Stimulated activated CD8-positive, alpha-beta memory T cell treated with anti-CD3 and anti-CD28 coated beads, Interleukin-2, amount 100 ng/mL, for 48 hours (primary cell): Measurements from ENCODE around the gene ANKRD23.

Source experiments
- DNase-seq, 2 donors: peaks; one replicate each; pipeline ENCODE4 v3.0.0-alpha.2; 2020; ENCODE audit warnings: low read depth in 2 of 2

ANKRD23 gene

GRCh38 chr2:96877631-96878092 is 33.8 kb upstream of the ANKRD23 start:
- no peak for DNase-seq

- DNase-seq, result no peak
Observed at GRCh38 chr2:96877042-96877451, 33.2 kb upstream of the ANKRD23 start.

DNA sequence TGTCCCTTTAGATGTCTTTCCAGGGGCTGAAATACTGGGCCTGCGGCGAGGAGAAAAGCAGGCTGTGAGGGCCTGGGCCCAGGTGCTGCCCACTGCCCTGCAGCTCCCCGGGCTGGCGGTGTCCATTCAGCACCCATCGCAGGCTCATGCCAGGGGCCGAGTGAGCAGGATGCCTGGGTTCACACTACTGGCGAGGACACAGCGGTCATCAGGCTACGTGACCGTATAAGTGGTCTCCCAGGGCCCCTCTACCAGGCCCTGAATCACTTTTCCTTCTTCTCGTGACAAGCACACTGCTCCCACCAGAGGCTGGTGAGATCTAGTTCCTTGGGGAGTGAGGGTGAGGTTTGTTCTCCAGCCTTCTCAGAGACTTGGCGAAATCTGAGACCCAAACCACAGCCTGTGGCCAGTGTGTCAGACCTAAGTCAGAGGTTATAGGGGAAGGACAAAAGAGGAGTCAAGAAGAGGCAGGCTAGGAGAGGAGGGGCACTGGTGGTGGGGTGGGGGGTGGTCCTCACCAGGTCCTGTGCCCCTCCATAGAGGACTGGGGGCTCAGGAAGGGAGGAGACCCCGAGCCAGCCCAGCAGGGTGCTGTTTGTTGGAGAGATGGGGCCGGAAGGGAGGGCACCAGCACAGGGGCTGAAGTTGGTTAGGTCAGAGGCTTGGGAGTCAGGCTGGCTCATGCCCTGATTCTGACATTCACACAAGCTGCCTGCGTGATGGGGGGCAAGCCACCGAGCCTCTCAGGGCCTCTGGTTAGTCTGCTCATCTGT is 32.6 kb upstream of the ANKRD23 start:
- no peak for DNase-seq

- DNase-seq, result no peak
Observed at GRCh38 chr2:96875498-96876268, 31.9 kb upstream of the ANKRD23 start.

- no peak for DNase-seq
Observed at GRCh38 chr2:96874198-96874831, 30.5 kb upstream of the ANKRD23 start.

DNA sequence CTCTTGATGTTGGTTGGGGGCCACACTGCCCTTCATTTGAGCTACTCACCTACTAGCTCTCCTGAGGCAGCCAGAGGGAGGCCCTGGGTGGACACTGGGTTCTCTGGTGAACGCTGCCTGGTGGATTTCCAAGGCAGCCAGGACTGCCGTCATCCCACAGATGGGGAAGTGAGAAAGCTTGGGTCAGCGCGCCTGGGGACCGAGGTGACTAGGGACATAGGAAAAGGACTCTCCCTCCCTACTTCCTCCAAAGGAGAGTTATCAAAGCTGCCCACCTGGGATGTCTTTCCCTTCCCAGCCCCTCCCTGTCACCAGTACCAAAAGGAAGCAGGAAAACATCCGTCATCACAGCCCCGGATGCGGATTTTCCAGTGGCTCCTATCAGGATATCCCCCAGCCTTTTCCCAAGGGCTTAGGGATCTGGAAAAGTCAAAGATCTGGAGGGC is 29.9 kb upstream of the ANKRD23 start:
- no peak for DNase-seq

DNA sequence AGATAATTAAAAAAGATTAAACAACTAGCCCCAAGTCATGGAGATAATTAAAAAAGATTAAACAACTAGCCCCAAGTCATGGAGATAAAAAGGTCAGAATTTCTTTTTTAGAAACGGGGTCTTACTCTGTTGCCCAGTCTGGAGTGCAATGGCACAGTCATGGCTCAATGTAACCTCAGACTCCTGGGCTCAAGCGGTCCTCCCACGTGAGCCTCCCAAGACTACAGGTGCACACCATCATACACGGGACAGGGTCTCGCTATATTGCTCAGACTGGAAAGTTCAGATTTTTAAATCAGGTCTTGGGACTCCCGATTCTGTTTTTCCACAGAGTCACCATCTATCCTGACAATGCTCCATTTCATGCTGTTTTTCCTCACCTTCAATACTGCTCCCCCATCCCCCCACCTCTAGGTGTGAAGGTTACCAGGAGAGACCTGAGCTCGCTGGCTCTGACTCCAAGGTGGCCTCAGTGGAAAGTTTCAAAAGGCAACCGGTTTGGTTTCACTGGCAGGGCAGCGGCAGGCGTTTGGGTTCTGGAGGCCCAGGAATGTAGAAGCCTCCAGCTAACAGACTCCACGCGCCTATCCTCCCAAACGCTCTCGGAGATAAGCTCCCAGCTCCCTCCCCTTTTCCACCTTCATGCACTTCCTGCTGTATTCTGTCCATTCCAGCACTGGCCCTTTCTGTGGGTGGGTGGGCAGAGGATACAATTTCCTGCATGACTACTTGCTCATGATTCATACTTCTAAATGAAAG is 28.9 kb upstream of the ANKRD23 start:
- DNase-seq, result no peak

DNA sequence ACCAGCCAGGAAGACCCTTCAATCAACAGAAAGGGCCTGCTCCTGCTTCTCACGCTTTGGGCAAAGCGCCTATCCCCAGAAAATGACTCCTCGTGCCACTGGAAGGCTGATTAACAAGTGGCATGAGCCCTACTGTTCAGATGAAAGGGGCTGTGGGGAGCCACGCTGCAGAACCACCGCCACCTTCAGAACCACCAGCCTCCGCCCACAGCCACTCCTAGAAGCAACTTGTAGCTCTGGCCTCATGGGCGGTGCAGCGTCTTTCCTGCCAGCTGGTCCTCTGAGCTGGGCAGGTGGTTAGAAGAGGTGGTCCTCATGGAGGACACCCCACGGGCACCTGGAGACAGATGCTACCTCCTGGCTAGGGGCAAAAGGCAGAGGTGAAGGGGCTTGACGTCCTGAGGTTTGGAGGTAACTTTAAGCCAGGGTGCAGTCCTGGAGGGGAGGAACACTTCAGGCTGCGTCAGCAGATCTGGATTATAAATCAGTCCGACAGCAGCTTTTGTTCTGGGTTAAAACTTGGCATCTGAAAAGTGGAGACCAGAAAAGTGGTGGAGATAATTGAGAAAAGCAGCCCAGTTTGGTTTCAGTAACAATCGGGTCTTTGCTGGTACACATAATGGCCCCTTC is 26.9 kb upstream of the ANKRD23 start:
- DNase-seq, result peak in 1 of 2 donors; percentile 46

DNA sequence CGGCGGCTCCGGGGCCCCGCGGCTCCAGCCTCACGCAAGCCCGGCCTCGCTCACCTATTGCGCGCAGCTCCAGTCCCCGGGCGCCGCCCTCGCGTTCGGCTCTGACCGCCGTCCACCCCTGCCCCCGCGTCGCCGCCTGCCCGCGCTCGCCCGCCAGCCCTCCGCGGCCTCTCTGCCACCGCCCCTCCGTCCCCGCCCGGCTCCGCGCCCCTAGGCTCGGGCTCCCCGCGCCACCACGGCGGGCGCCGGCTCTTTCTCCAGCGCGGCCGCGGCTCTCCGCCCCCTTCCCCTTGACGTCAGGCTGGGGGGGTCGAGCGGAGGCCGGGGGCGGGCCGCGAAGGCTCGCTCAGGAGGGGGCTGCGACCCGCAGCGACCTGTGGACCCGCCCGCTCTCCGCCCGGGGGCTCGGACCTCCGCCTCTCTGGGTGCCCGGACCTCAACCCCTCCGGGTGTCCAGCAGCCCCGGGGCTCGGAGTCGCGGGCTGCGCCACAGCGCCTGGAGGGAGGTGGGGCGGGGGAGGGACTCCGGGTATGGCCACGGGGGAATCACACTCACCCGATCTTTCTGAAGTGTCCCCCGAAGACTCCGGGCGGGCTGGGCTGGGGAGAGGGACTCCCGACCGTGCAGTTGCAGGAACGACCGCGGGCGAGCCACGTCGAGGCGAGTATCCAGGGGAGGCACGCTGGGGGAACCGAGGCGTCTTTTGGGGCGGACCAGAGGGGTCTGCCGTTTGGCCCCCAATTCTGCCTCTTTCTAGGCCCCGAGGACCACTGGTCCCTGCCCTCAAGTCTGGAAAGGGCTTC is 26.2 kb upstream of the ANKRD23 start, which contains the start of gene SEMA4C:
Gene SEMA4C, minus strand, starts transcription at position 259 of the 804 bp plus-strand sequence. CDS start 2,194 bp downstream, outside the sequence.
- no peak for DNase-seq

DNA sequence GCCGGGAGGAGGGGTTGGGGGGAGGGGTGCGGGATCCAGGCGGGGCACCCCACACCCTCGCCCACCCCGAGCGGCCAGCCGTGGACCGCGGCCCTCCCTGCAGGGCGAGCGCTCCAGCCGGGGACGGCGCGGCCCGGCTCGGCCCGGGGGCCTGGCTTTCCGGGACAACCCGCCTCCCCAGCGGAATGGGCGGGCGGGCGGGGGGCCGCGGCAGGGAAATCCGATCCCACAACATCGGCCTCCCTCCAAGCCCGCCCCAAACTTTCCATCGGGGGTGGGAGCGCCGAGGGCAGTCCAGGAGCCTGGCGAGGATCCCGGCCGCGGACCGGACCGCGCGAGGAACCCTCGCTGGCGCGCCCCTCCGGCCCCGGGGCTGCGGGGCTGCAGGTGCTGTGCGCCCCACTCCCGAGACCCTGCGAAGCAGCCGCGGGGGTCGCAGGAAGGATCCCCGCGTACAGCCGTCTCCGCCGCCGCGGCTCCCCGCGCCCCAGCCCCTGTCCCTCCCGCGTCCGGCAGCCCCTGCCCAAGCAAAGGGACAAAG is 25.5 kb upstream of the ANKRD23 start:
- no peak for DNase-seq

GRCh38 chr2:96868555-96869280 is 24.9 kb upstream of the ANKRD23 start:
- DNase-seq, result peak; percentile 55 to 60

GRCh38 chr2:96867756-96868554 is 24.1 kb upstream of the ANKRD23 start:
- no peak for DNase-seq

GRCh38 chr2:96866986-96867755 is 23.4 kb upstream of the ANKRD23 start:
- no peak for DNase-seq

DNA sequence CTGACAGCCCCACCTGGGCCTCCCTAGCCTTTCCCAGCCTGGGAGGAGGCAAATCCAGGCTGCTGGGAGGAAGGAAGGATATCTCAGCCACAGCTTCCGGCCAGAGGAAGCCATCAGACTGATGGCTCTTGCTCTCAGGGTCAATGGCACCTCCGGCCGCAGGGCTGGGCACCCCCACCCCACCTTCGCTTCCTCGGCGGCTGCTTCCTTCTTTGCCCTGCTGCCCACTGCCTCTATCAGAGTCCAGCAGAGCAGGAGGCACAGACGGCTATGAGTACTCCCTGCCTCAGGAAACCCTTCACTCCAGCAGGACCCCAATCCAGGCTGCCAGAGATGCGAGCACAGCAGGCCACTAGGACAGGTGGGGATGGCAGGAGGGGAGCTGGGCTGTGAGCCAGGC is 22.8 kb upstream of the ANKRD23 start:
- no peak for DNase-seq

DNA sequence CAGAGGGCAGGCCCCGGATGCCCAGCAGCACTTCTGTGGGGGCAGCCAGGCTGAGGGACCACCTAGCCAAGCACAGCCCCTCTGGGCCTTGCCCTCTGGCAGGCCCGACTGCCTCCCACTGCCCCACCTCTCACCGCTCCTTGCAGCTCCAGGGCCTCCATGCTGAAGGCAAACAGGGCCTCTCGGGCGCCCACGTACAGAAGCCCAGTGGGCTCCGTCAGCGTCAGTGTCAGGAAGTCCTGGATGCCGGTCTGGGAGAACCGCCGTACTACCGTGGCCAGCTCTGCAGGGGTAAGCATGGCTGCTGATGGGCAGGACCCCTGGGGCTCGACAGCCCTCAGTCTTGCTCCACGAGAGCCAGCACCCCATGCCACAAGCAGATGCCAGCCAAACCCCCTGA is 22.3 kb upstream of the ANKRD23 start:
- DNase-seq, result no peak

GRCh38 chr2:96865654-96866053 is 21.8 kb upstream of the ANKRD23 start:
- no peak for DNase-seq

GRCh38 chr2:96864343-96865091 is 20.7 kb upstream of the ANKRD23 start:
- DNase-seq, result no peak
